Stimulated activated CD4-positive, alpha-beta T cell treated with anti-CD3 and anti-CD28 coated beads, Interleukin-4, amount 100 ng/mL, for 1 hour (primary cell): ENCODE measurements around the gene SMARCC2.
"Not testable (repeated sequence)": the region's sequence is repeated elsewhere in the genome, so short reads cannot be mapped to it uniquely, and the experiment has no call there.

ENCODE experiments used
- DNase-seq: peaks from one replicate; pipeline ENCODE4 v3.0.0-alpha.2; 2020

The SMARCC2 gene

GRCh38 chr12:56162468-56163290 lies 26.6 kb downstream of the SMARCC2 start:
- DNase-seq = no peak

GRCh38 chr12:56161690-56162351 lies 27.5 kb downstream of the SMARCC2 start:
- no peak for DNase-seq

GRCh38 chr12:56160894-56161689 lies 28.2 kb downstream of the SMARCC2 start:
- DNase-seq = no peak

GRCh38 chr12:56160193-56160763 lies 29.0 kb downstream of the SMARCC2 start:
- peak; percentile 58 for DNase-seq

- DNase-seq = no peak
Observed at GRCh38 chr12:56159482-56160192, 29.6 kb downstream of the SMARCC2 start.

- DNase-seq = peak; percentile 21
Observed at GRCh38 chr12:56158926-56159461, 30.3 kb downstream of the SMARCC2 start.

GRCh38 chr12:56158029-56158925 lies 31.0 kb downstream of the SMARCC2 start, which contains the start of gene MYL6:
Gene MYL6, plus strand, starts transcription at chr12:56158359. Its CDS starts 43 bp downstream, at chr12:56158402.
- DNase-seq = peak; percentile 83

GRCh38 chr12:56157201-56158028 lies 31.9 kb downstream of the SMARCC2 start:
- DNase-seq = peak; percentile 53

GRCh38 chr12:56156464-56157200 lies 32.7 kb downstream of the SMARCC2 start:
- not testable (repeated sequence) for DNase-seq

GRCh38 chr12:56155256-56155845 lies 33.9 kb downstream of the SMARCC2 start:
- no peak for DNase-seq

- DNase-seq = no peak
Observed at GRCh38 chr12:56154818-56155217, 34.5 kb downstream of the SMARCC2 start.

- DNase-seq = no peak
Observed at GRCh38 chr12:56154246-56154771, 35.0 kb downstream of the SMARCC2 start.

GRCh38 chr12:56153678-56154065 lies 35.6 kb downstream of the SMARCC2 start:
- no peak for DNase-seq

- DNase-seq = no peak
Observed at GRCh38 chr12:56152756-56153677, 36.3 kb downstream of the SMARCC2 start.

GRCh38 chr12:56152132-56152755 lies 37.0 kb downstream of the SMARCC2 start, which contains the start of gene MYL6B:
Gene MYL6B, plus strand, starts transcription at chr12:56152587. Its CDS starts 1,332 bp downstream, at chr12:56153919.
- peak; percentile 95 for DNase-seq

- DNase-seq = peak; percentile 66
Observed at GRCh38 chr12:56151672-56152131, 37.6 kb downstream of the SMARCC2 start.

GRCh38 chr12:56150563-56150962 lies 38.7 kb downstream of the SMARCC2 start:
- DNase-seq = no peak
